Activated naive CD8-positive, alpha-beta T cell treated with anti-CD3 and anti-CD28 coated beads, Interleukin-2, amount 50 U/mL, for 24 hours (primary cell): ENCODE results near the gene PDE1C.
"Not testable (repeated sequence)": the region's sequence is repeated elsewhere in the genome, so short reads cannot be mapped to it uniquely, and the experiment has no call there.

ENCODE experiments used
- ATAC-seq: fragments of 150-1000 bp; cut with Tn5 transposase; one replicate; pipeline ENCODE4 v1.10.0; 2021
- DNase-seq: peaks from one replicate; pipeline ENCODE4 v3.0.0; 2021
- H3K27ac Mint-ChIP-seq: one replicate; pipeline ENCODE4 v1.8.0; 2021; ENCODE audit warnings: mild to moderate bottlenecking, mixed read lengths
- H3K27me3 Mint-ChIP-seq: one replicate; pipeline ENCODE4 v1.8.0; 2021; ENCODE audit warnings: mixed read lengths
- H3K36me3 Mint-ChIP-seq: one replicate; pipeline ENCODE4 v1.8.0; 2021; ENCODE audit warnings: low read depth, mixed read lengths
- H3K4me1 Mint-ChIP-seq: one replicate; pipeline ENCODE4 v1.8.0; 2021; ENCODE audit warnings: mixed read lengths
- H3K4me3 Mint-ChIP-seq: one replicate; pipeline ENCODE4 v1.8.0; 2021; ENCODE audit warnings: mild to moderate bottlenecking, moderate library complexity, mixed read lengths
- H3K9me3 Mint-ChIP-seq: one replicate; pipeline ENCODE4 v1.8.0; 2021; ENCODE audit warnings: mixed read lengths

The PDE1C gene

GRCh38 chr7:32015133-32015532 lies 55.1 kb downstream of the PDE1C start:
- ATAC-seq = no peak
- Mint-ChIP-seq H3K9me3 (peaks cover 19% of the 10 kb centered on the region), H3K27me3 (no peaks in the 10 kb centered on the region)

GRCh38 chr7:32013471-32013870 lies 56.7 kb downstream of the PDE1C start:
- H3K27ac Mint-ChIP-seq, H3K4me1 Mint-ChIP-seq, H3K27me3 Mint-ChIP-seq, DNase-seq, ATAC-seq, H3K36me3 Mint-ChIP-seq, H3K4me3 Mint-ChIP-seq: not testable (repeated sequence)
- peaks cover 22% of the 10 kb centered on the region for H3K9me3 Mint-ChIP-seq

More at GRCh38 chr7:32015133-32015532, 55.1 kb downstream of the PDE1C start:
- Mint-ChIP-seq H3K36me3 (peaks cover 2% of the 10 kb centered on the region), H3K4me3 (no peak overlapping the region), H3K4me1 (no peaks in the 10 kb centered on the region), H3K27ac (no peak overlapping the region)
- no peak for DNase-seq

GRCh38 chr7:32005577-32005976 lies 64.6 kb downstream of the PDE1C start:
- Mint-ChIP-seq H3K27me3 (no peaks in the 10 kb centered on the region), H3K4me3 (no peak overlapping the region), H3K4me1 (no peaks in the 10 kb centered on the region), H3K27ac (no peak overlapping the region), H3K36me3 (no peaks in the 10 kb centered on the region), H3K9me3 (peaks cover 14% of the 10 kb centered on the region)
- no peak for DNase-seq
- ATAC-seq = no peak

- ATAC-seq (no peak), DNase-seq (no peak)
- Mint-ChIP-seq H3K27ac (no peak overlapping the region), H3K9me3 (peaks cover 11% of the 10 kb centered on the region), H3K27me3 (no peaks in the 10 kb centered on the region), H3K4me3 (no peak overlapping the region), H3K4me1 (no peaks in the 10 kb centered on the region), H3K36me3 (no peaks in the 10 kb centered on the region)
Observed at GRCh38 chr7:32001948-32002347, 68.3 kb downstream of the PDE1C start.

- DNase-seq (no peak), ATAC-seq (no peak)
- Mint-ChIP-seq H3K4me3 (no peak overlapping the region), H3K36me3 (no peaks in the 10 kb centered on the region), H3K27ac (no peak overlapping the region), H3K27me3 (no peaks in the 10 kb centered on the region), H3K4me1 (no peaks in the 10 kb centered on the region), H3K9me3 (peaks cover 10% of the 10 kb centered on the region)
Observed at GRCh38 chr7:31997423-31997822, 72.8 kb downstream of the PDE1C start.

- peaks cover 3% of the 10 kb centered on the region for H3K9me3 Mint-ChIP-seq
- H3K27me3 Mint-ChIP-seq = no peaks in the 10 kb centered on the region
- H3K36me3 Mint-ChIP-seq = no peaks in the 10 kb centered on the region
- DNase-seq = no peak
- no peaks in the 10 kb centered on the region for H3K4me1 Mint-ChIP-seq
- H3K27ac Mint-ChIP-seq = no peak overlapping the region
- H3K4me3 Mint-ChIP-seq = no peak overlapping the region
- ATAC-seq = no peak
Observed at GRCh38 chr7:31995134-31995533, 75.1 kb downstream of the PDE1C start.

GRCh38 chr7:31991846-31992245 lies 78.4 kb downstream of the PDE1C start:
- H3K4me3 Mint-ChIP-seq = no peak overlapping the region
- H3K27me3 Mint-ChIP-seq = no peaks in the 10 kb centered on the region
- H3K9me3 Mint-ChIP-seq = peaks cover 4% of the 10 kb centered on the region
- ATAC-seq (no peak), DNase-seq (no peak)
- no peaks in the 10 kb centered on the region for H3K36me3 Mint-ChIP-seq
- no peaks in the 10 kb centered on the region for H3K4me1 Mint-ChIP-seq
- H3K27ac Mint-ChIP-seq = no peak overlapping the region

GRCh38 chr7:31991406-31991805 lies 78.8 kb downstream of the PDE1C start:
- Mint-ChIP-seq H3K27ac (no peak overlapping the region), H3K4me1 (no peaks in the 10 kb centered on the region), H3K4me3 (no peak overlapping the region), H3K36me3 (no peaks in the 10 kb centered on the region), H3K9me3 (peaks cover 7% of the 10 kb centered on the region), H3K27me3 (no peaks in the 10 kb centered on the region)
- no peak for DNase-seq
- ATAC-seq = no peak

GRCh38 chr7:31986878-31987518 lies 83.2 kb downstream of the PDE1C start:
- ATAC-seq = no peak
- Mint-ChIP-seq H3K9me3 (peaks cover 27% of the 10 kb centered on the region), H3K27ac (no peak overlapping the region), H3K4me3 (no peak overlapping the region), H3K36me3 (no peaks in the 10 kb centered on the region), H3K27me3 (peaks cover 2% of the 10 kb centered on the region), H3K4me1 (no peaks in the 10 kb centered on the region)
- DNase-seq = no peak

GRCh38 chr7:31982962-31983361 lies 87.2 kb downstream of the PDE1C start:
- no peaks in the 10 kb centered on the region for H3K36me3 Mint-ChIP-seq
- H3K9me3 Mint-ChIP-seq = peaks cover 22% of the 10 kb centered on the region
- no peak overlapping the region for H3K27ac Mint-ChIP-seq
- H3K4me1 Mint-ChIP-seq = no peaks in the 10 kb centered on the region
- no peak overlapping the region for H3K4me3 Mint-ChIP-seq
- no peak for ATAC-seq
- DNase-seq = no peak
- H3K27me3 Mint-ChIP-seq = peaks cover 2% of the 10 kb centered on the region

GRCh38 chr7:31981874-31982390 lies 88.3 kb downstream of the PDE1C start:
- Mint-ChIP-seq H3K4me1 (no peaks in the 10 kb centered on the region), H3K4me3 (no peak overlapping the region), H3K36me3 (no peaks in the 10 kb centered on the region), H3K27me3 (peaks cover 2% of the 10 kb centered on the region), H3K27ac (no peak overlapping the region), H3K9me3 (peaks cover 27% of the 10 kb centered on the region)
- DNase-seq (no peak), ATAC-seq (no peak)

- peaks cover 18% of the 10 kb centered on the region for H3K9me3 Mint-ChIP-seq
- H3K27ac Mint-ChIP-seq = no peak overlapping the region
- DNase-seq (no peak), ATAC-seq (no peak)
- H3K27me3 Mint-ChIP-seq = no peaks in the 10 kb centered on the region
- no peaks in the 10 kb centered on the region for H3K4me1 Mint-ChIP-seq
- no peak overlapping the region for H3K4me3 Mint-ChIP-seq
- no peaks in the 10 kb centered on the region for H3K36me3 Mint-ChIP-seq
Observed at GRCh38 chr7:31979690-31980330, 90.4 kb downstream of the PDE1C start.

GRCh38 chr7:31975546-31975945 lies 94.7 kb downstream of the PDE1C start:
- Mint-ChIP-seq H3K27me3 (no peaks in the 10 kb centered on the region), H3K4me3 (no peak overlapping the region), H3K4me1 (no peaks in the 10 kb centered on the region), H3K36me3 (no peaks in the 10 kb centered on the region), H3K27ac (no peak overlapping the region), H3K9me3 (peaks cover 12% of the 10 kb centered on the region)
- ATAC-seq (no peak), DNase-seq (no peak)

GRCh38 chr7:31974351-31974750 lies 95.9 kb downstream of the PDE1C start:
- H3K4me1 Mint-ChIP-seq = no peaks in the 10 kb centered on the region
- peaks cover 12% of the 10 kb centered on the region for H3K9me3 Mint-ChIP-seq
- no peak for DNase-seq

GRCh38 chr7:31971049-31971667 lies 99.0 kb downstream of the PDE1C start:
- H3K27ac Mint-ChIP-seq = no peak overlapping the region
- H3K4me3 Mint-ChIP-seq = no peak overlapping the region
- ATAC-seq (no peak), DNase-seq (no peak)
- H3K27me3 Mint-ChIP-seq = no peaks in the 10 kb centered on the region
- H3K9me3 Mint-ChIP-seq = peaks cover 3% of the 10 kb centered on the region
- no peaks in the 10 kb centered on the region for H3K36me3 Mint-ChIP-seq
- no peaks in the 10 kb centered on the region for H3K4me1 Mint-ChIP-seq

More at GRCh38 chr7:31974351-31974750, 95.9 kb downstream of the PDE1C start:
- H3K27ac Mint-ChIP-seq = no peak overlapping the region
- no peaks in the 10 kb centered on the region for H3K36me3 Mint-ChIP-seq
- no peak for ATAC-seq
- no peak overlapping the region for H3K4me3 Mint-ChIP-seq
- H3K27me3 Mint-ChIP-seq = no peaks in the 10 kb centered on the region
